Ovary (tissue), 3 donors: ENCODE results near the gene PSMG1.

Experiments
- CTCF ChIP-seq, 3 donors: fragments of 450-650 bp in 2 of 3; fragments of 200-600 bp in 1 of 3; IDR thresholded peaks; one replicate each; pipeline versions ENCODE4 v1.5.1 to v1.8.0; 2016 to 2022; ENCODE audit warnings: antibody characterized with exemption in 3 of 3, mild to moderate bottlenecking in 1 of 3
- EP300 ChIP-seq: sonication (generic); formaldehyde crosslinking; IDR thresholded peaks from one replicate; pipeline ENCODE4 v1.6.1; 2017; ENCODE audit warnings: antibody characterized with exemption
- donor health status: DM: no; HTN: no; CAD: no.

GRCh38 chr21:39221282-39221996 lies 38.2 kb upstream of the PSMG1 start:
- TF ChIP-seq CTCF (IDR thresholded peaks at IDR 0.05) (no peak), EP300 (no peak)
